PC-3 (cell line): Measurements from ENCODE around the gene CDH4. TPM values are rescaled to one million over a fixed set of nuclear protein-coding genes. Genes with fewer than 3 reads are reported as not detected.

ENCODE experiments used
- ATAC-seq: fragments of 200-7000 bp; cut with Tn5 transposase; 2 replicates; pipeline ENCODE4 v1.9.1; 2020; ENCODE audit warnings: mild to moderate bottlenecking, moderate library complexity
- BruUV-seq: library from RNA; stranded (reverse); fragments of 400-500 nt; replicated peaks from 2 replicates; lab custom pipeline; 2021; lab: Mats Ljungman, UMichigan
- CTCF ChIA-PET: fragments of 300-600 bp; sonication (Branson Sonifier 250); formaldehyde crosslinking; loops from one replicate; lab custom pipeline; 2022; ENCODE audit warnings: antibody characterized with exemption; lab: Charles Lee
- POLR2A ChIA-PET: fragments of 300-600 bp; sonication (Branson Sonifier 250); formaldehyde crosslinking; loops from one replicate; lab custom pipeline; 2022; ENCODE audit warnings: antibody characterized with exemption; ENCODE audit not compliant: unreplicated experiment; lab: Charles Lee
- DNase-seq: peaks from one replicate; pipeline ENCODE4 v3.0.0-alpha.2; 2015
- H2AFZ ChIP-seq: fragments of 300-600 bp; sonication (generic); 2 replicates; pipeline ENCODE4 v1.6.0; 2016; ENCODE audit warnings: antibody characterized with exemption, low read length
- H3F3A ChIP-seq: fragments of 300-600 bp; sonication (generic); one replicate; pipeline ENCODE4 v1.6.0; 2017; ENCODE audit warnings: antibody characterized with exemption, low read length, control low read depth, mild to moderate bottlenecking; ENCODE audit not compliant: unreplicated experiment
- H3K27ac ChIP-seq: fragments of 300-600 bp; sonication (generic); 2 replicates; pipeline ENCODE4 v1.5.1; 2016; ENCODE audit warnings: mild to moderate bottlenecking, low read length
- H3K27me3 ChIP-seq: fragments of 300-600 bp; sonication (generic); 2 replicates; pipeline ENCODE4 v1.6.1; 2016; ENCODE audit warnings: low read length, mixed read lengths
- H3K36me3 ChIP-seq: fragments of 300-600 bp; sonication (generic); 2 replicates; pipeline ENCODE4 v1.6.1; 2016; ENCODE audit warnings: low read depth, mixed run types, low read length, mixed read lengths
- H3K4me1 ChIP-seq: fragments of 300-600 bp; sonication (generic); 2 replicates; pipeline ENCODE4 v1.5.1; 2016; ENCODE audit warnings: low read length; ENCODE audit not compliant: insufficient read depth
- H3K4me2 ChIP-seq: fragments of 300-600 bp; sonication (generic); 2 replicates; pipeline ENCODE4 v1.6.0; 2016; ENCODE audit warnings: low read length
- H3K4me3 ChIP-seq: fragments of 300-600 bp; sonication (generic); 2 replicates; pipeline ENCODE4 v1.5.1; 2016; ENCODE audit warnings: mild to moderate bottlenecking, low read length, mixed read lengths
- H3K79me2 ChIP-seq: fragments of 300-600 bp; sonication (generic); 2 replicates; pipeline ENCODE4 v1.6.1; 2017; ENCODE audit warnings: low read length, mixed read lengths
- H3K9ac ChIP-seq: fragments of 300-600 bp; sonication (generic); 2 replicates; pipeline ENCODE4 v1.6.0; 2016; ENCODE audit warnings: mild to moderate bottlenecking, low read length
- H3K9me2 ChIP-seq: fragments of 300-600 bp; sonication (generic); replicated peaks from 2 replicates; pipeline ENCODE4 v1.6.1; 2016; ENCODE audit warnings: mixed run types, low read length, mixed read lengths
- H3K9me3 ChIP-seq: fragments of 300-600 bp; sonication (generic); 2 replicates; pipeline ENCODE4 v1.6.1; 2016; ENCODE audit warnings: low read length, mixed read lengths
- H4K20me1 ChIP-seq: fragments of 300-600 bp; sonication (generic); 2 replicates; pipeline ENCODE4 v1.6.1; 2016; ENCODE audit warnings: low read length, mixed read lengths
- EZH2 ChIP-seq: fragments of 300-600 bp; sonication (generic); IDR thresholded peaks from one replicate; pipeline ENCODE4 v1.6.1; 2017; ENCODE audit warnings: antibody characterized with exemption, mild to moderate bottlenecking, low read length; ENCODE audit not compliant: unreplicated experiment
- EZH2phosphoT487 ChIP-seq: fragments of 300-600 bp; sonication (generic); IDR thresholded peaks from 2 replicates; pipeline ENCODE4 v1.6.1; 2018; ENCODE audit warnings: mild to moderate bottlenecking, antibody characterized with exemption, low read length, borderline replicate concordance
- intact Hi-C: fragments of 100-400 bp; cut with micrococcal nuclease; formaldehyde crosslinking; loops from 2 replicates; pipeline ENCODE4 v1.9.0; 2023
- total RNA-seq: library from RNA; depleted of rRNA; stranded (reverse); fragments of >200 nt; gene quantifications from 2 replicates; pipeline ENCODE4 v1.2.3, GENCODE V29; 2014
- TF ChIP-seq, protein P1 (sequence below): fragments of 300-600 bp; sonication (generic); conservative IDR thresholded peaks from 2 replicates; pipeline ENCODE4 v1.5.1; 2017; ENCODE audit warnings: antibody characterized with exemption, low read depth, mild to moderate bottlenecking, low read length

Gene CDH4
- total RNA-seq, 1 experiment from 2014 or later: not detected

DNA sequence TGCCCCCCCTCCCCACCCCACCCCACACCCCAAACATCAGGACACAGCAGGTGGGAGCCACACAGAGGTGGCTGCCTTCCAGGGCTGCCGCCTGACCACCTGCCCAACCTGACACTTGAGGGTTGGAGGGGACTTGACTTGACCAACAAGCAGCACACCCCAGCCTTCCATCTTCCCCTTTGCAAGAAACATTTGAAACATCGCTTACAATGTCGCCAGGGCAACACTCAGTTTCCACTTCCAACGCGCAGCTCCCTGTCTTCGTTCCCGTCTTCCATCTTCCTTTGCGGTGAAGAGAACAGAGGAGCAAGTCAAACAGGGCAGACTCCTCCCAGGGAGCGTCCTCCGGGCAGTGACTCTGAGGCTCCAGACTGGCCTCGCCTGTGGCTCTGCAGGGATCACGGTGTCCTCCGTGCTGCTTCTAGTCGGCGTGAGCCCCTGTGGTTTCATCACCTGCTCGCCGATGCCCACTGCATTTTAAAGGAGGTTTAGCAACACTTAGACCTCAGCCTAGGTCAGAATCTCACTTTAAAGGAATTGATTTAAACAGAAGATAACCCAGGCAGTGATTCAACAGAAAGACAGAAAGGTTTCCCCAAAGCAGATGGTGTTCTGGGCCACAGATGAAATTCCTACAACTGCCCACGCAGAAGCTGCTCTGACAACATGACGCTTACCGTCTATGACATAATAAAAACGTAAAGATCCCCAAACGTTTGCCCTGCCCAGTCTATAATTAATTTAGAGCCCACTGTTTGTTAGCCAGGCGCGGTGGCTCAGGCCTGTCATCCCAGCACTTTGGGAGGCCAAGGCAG is 682.9 kb downstream of the CDH4 start:
- Histone ChIP-seq H3F3A (no peaks in the 10 kb centered on the region), H3K9me2 (no peaks in the 10 kb centered on the region), H3K4me1 (no peaks in the 10 kb centered on the region), H2AFZ (no peak overlapping the region), H3K9me3 (no peaks in the 10 kb centered on the region), H3K27me3 (no peaks in the 10 kb centered on the region), H3K9ac (no peak overlapping the region), H3K4me2 (no peak overlapping the region), H3K4me3 (no peak overlapping the region), H3K79me2 (no peaks in the 10 kb centered on the region), H3K27ac (no peak overlapping the region), H3K36me3 (no peaks in the 10 kb centered on the region), H4K20me1 (no peaks in the 10 kb centered on the region)
- no peak for ATAC-seq
- BruUV-seq: no TSS peak
- intact Hi-C loops: no loop called here
- no peak for DNase-seq
- TF ChIP-seq EZH2phosphoT487 (no peak), EZH2 (no peak)
- TF ChIP-seq, protein P1, sequence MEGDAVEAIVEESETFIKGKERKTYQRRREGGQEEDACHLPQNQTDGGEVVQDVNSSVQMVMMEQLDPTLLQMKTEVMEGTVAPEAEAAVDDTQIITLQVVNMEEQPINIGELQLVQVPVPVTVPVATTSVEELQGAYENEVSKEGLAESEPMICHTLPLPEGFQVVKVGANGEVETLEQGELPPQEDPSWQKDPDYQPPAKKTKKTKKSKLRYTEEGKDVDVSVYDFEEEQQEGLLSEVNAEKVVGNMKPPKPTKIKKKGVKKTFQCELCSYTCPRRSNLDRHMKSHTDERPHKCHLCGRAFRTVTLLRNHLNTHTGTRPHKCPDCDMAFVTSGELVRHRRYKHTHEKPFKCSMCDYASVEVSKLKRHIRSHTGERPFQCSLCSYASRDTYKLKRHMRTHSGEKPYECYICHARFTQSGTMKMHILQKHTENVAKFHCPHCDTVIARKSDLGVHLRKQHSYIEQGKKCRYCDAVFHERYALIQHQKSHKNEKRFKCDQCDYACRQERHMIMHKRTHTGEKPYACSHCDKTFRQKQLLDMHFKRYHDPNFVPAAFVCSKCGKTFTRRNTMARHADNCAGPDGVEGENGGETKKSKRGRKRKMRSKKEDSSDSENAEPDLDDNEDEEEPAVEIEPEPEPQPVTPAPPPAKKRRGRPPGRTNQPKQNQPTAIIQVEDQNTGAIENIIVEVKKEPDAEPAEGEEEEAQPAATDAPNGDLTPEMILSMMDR: no peak
- ChIA-PET POLR2A (no interaction called here), CTCF (no interaction called here)

DNA sequence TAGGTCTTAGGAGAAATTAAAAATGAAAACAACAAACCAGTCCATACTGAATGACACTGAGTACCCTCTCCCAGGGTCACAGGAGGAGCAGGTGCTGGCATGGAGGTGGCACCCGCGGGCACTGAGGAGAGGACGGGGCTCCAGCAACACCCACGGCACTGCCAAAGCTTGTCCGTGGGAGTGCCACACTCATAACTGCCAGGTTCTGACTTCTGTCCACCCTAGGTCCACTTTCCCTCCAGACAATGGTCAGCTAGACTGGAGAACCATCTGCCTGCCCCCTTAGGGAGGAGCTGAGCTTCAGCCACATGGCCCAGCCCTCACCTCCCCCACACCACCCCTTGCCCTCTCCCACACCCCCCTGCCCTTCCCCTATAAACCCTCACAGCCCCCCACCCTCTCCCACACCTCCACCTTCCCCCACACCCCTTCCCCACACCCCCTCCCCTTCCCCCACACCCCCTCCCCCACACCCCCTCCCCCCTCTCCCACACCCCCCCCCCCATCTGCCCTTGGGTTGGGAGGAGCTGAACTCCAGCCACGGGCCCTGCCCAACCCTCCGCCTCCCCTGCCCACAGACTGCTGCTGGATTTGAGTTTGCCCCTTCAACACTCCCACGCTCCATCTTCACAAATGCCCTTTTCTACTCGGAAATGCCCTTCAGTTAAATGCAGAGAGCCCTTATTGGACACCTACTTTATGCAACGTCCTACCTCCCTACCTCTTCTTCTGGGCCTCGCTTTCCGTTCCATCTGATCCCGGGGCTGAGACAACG is 684.1 kb downstream of the CDH4 start:
- POLR2A ChIA-PET: interaction anchor here (0.5 kb wide), 1 partner anchor 38 kb away, joined by 5 read pairs; no protein-coding TSS in a partner anchor
- H3K9me2 ChIP-seq: no peaks in the 10 kb centered on the region
- H3K36me3 ChIP-seq: no peaks in the 10 kb centered on the region
- no peak overlapping the region for H3K9ac ChIP-seq
- intact Hi-C loops: no loop called here
- TF ChIP-seq EZH2phosphoT487 (no peak), EZH2 (no peak)
- TF ChIP-seq, protein P1: no peak
- H3K4me1 ChIP-seq: no peaks in the 10 kb centered on the region
- no peak overlapping the region for H3K4me2 ChIP-seq
- H3K27ac ChIP-seq: no peak overlapping the region
- no peak overlapping the region for H3K4me3 ChIP-seq
- DNase-seq (no peak), ATAC-seq (no peak)
- no peaks in the 10 kb centered on the region for H3K9me3 ChIP-seq
- BruUV-seq: no TSS peak
- H3K27me3 ChIP-seq: no peaks in the 10 kb centered on the region
- H3F3A ChIP-seq: no peaks in the 10 kb centered on the region
- CTCF ChIA-PET: no interaction called here
- no peaks in the 10 kb centered on the region for H4K20me1 ChIP-seq
- no peak overlapping the region for H2AFZ ChIP-seq
- no peaks in the 10 kb centered on the region for H3K79me2 ChIP-seq
